ENCODE data around the gene PKIB.
"Not testable (repeated sequence)": the region's sequence is repeated elsewhere in the genome, so short reads cannot be mapped to it uniquely, and the experiment has no call there.

Gene PKIB

DNA sequence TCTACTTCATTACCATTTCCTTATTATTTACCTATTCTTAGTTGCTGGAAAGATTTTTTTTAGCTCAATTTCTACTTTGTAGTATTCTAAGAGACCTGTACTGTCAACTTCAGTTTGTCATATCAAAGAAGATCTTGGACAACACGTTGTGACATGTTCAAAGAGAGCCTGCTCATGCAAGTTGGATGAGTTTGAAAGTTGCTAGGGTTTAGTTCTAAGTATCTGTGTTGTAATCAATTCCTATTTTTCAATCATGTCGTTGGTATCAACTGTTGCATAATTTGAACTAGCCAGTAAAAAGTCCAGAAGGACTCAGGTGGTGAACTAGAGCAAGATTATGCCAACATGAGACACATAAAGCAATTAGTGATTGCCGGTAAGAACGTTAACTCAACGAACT lies 30.2 kb downstream of the PKIB start:
- TF ChIP-seq CTCF (conservative IDR thresholded peaks at IDR 0.05): no peak
- no peak for TF ChIP-seq ZFX (IDR thresholded peaks at IDR 0.05)
- H3K27ac ChIP-seq: no peak overlapping the region

DNA sequence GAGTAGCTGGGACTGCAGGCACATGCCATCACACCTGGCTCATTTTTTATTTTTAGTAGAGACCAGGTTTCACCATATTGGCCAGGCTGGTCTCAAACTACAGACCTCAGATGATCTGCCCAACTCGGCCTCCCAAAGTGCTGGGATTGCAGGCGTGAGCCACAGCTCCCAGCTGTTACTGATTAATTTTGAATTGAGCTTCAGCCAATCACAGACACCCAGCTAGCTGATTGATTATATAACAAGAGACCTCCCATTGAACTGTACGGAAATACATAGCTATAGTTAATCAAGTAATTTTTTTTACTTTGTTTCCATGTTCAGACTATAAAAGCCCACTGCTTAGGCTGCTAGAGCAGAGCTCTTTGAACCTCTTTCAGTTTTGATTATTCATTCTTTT lies 31.6 kb downstream of the PKIB start:
- no peak for TF ChIP-seq CTCF (conservative IDR thresholded peaks at IDR 0.05)
- TF ChIP-seq ZFX (IDR thresholded peaks at IDR 0.05): no peak
- H3K27ac ChIP-seq: no peak overlapping the region

- H3K27ac ChIP-seq: not testable (repeated sequence)
Measured at GRCh38 chr6:122642604-122643003, 32.4 kb downstream of the PKIB start.

- no peak for TF ChIP-seq CTCF (conservative IDR thresholded peaks at IDR 0.05)
- TF ChIP-seq ZFX (IDR thresholded peaks at IDR 0.05): no peak
- no peak overlapping the region for H3K27ac ChIP-seq
Measured at GRCh38 chr6:122645256-122645655, 35.1 kb downstream of the PKIB start.

- TF ChIP-seq CTCF (conservative IDR thresholded peaks at IDR 0.05) (no peak), ZFX (IDR thresholded peaks at IDR 0.05) (no peak)
- no peak overlapping the region for H3K27ac ChIP-seq
Measured at GRCh38 chr6:122647765-122648164, 37.6 kb downstream of the PKIB start.

DNA sequence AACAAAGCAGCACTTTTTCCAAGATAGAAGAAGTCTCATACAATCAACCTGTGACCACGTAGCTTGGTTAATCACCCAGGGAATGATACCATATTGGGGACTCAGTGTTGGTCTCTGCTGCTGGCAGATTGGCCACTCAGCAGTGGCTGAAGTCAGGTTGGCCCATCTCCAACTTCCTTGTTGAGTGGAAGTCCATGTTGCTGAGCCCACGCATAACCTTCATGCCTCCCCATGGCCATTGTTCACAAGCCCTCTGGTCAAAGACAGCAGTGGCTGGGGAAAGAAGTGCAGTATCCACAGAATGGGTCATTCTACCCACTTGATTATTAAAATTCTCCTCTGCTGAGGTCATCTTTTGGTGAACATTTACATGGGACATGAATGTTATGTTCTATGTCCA lies 38.5 kb downstream of the PKIB start:
- TF ChIP-seq ZFX (IDR thresholded peaks at IDR 0.05): no peak
- TF ChIP-seq CTCF (conservative IDR thresholded peaks at IDR 0.05): no peak
- no peak overlapping the region for H3K27ac ChIP-seq

- no peak for TF ChIP-seq CTCF (conservative IDR thresholded peaks at IDR 0.05)
- no peak for TF ChIP-seq ZFX (IDR thresholded peaks at IDR 0.05)
- H3K27ac ChIP-seq: no peak overlapping the region
Measured at GRCh38 chr6:122649701-122650100, 39.5 kb downstream of the PKIB start.

GRCh38 chr6:122650403-122650802 lies 40.2 kb downstream of the PKIB start:
- H3K27ac ChIP-seq: no peak overlapping the region
- TF ChIP-seq ZFX (IDR thresholded peaks at IDR 0.05) (no peak), CTCF (conservative IDR thresholded peaks at IDR 0.05) (no peak)
